GM10847 (cell line): ENCODE results near the gene NT5E.

Experiments
- POLR2A ChIP-seq: IDR thresholded peaks from 2 replicates; pipeline ENCODE4 v1.6.1; 2011; ENCODE audit not compliant: insufficient read length; ENCODE audit errors: extremely low read depth

NT5E gene

DNA sequence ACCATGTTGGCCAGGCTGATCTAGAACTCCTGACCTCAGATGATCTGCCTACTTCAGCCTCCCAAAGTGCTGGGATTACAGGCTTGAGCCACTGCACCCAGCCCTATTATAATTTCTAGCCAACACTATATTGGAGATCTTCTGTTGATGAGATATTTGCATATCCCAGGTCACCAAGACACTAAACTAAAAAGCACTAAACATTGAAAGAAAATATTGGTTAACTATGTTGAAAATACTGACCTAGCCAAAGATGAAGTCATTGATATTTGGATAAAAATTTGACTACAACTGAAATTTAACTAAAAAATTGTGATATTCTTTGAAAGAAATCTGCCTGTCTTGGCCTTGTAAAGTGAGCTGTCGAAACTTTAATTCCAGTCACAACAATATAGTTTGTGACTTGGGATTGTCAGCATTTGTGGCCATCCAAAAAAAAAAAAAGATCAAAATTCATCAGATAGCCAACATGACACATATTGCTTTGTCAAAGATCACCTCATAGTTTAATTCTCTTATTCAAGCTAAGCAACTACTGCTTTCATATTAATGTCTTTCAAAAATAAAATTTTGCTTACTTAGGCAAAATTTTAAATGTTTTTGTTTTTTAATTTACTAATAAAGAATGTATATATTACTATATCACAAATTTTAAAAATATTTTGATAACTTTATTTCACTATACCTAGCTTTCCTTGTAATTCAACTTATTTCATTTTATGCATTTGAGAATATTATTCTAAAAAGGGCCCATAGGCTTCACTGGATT, 6.3 kb upstream of the NT5E start:
- no peak for TF ChIP-seq POLR2A

DNA sequence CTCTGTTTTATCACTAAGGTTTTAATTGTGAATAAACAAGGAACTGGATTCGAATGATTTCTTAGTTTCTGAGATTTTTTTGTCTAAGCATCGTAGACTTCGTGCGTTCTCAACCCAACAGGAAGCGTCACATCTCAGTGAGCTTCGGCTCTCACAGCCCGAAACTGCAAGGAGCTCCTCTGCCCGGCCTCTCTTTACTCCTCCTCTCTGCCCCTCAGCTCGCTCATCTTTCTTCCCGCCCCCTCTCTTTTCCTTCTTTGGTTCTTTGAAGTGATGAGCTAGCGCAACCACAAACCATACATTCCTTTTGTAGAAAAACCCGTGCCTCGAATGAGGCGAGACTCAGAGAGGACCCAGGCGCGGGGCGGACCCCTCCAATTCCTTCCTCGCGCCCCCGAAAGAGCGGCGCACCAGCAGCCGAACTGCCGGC, 480 bp upstream of the NT5E start:
- TF ChIP-seq POLR2A = no peak

DNA sequence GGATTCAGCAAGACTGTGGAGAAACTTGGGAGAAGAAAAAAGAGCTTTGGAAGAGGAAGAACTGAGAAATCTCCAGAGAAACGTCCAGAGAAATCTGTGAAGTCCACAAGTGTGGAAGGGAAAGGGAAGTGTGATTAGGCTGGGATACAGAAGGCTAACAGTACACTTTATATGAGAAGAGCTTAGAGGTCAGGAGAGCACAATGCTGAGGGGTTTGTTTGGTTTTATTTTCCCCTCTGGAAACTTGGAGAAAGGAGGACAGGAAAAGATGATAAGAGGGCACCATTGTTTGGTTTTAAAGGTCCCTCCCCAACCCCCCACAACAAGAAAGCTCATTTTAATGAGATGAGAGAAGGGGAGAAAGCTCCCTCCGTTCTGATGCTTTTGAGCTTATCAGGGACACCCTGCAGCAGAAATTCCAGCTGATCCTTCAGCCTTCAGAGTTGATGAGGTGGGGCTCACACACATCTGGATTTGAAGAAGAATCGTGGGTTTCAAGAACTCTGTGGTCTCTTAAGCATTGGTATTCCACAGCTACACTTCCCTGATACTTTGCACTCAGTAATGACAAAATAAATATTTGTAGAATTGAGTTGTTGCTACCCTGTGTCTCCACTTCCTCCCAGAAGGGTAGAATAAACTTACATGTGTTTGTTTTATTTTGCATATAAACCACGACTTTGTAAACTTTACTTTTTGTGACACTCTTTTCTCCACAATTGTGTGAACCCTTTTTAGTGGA, 1.9 kb downstream of the NT5E start:
- no peak for TF ChIP-seq POLR2A

- no peak for TF ChIP-seq POLR2A
Measured at GRCh38 chr6:85452441-85452881, 2.6 kb downstream of the NT5E start.

- TF ChIP-seq POLR2A = no peak
Measured at GRCh38 chr6:85453052-85453451, 3.2 kb downstream of the NT5E start.

DNA sequence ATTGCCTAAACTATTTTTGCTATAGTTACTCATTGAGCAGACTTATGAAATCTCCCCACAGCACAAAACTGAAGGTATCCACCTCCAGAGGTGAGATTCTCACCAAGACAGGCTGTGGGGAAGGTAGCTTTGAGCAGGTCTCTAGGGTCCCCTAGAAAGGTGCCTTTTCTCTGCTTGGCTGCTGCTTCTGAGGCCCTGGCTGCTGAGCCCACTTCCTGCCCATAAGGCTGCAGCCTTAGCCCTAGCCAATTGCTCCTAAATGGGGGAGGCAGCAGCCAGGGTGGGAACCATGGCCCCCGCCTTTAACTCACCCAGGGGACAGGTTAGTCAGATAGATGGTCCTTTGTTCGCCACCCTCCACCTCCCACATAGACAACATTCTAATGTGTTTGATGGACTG, 3.6 kb downstream of the NT5E start:
- no peak for TF ChIP-seq POLR2A

DNA sequence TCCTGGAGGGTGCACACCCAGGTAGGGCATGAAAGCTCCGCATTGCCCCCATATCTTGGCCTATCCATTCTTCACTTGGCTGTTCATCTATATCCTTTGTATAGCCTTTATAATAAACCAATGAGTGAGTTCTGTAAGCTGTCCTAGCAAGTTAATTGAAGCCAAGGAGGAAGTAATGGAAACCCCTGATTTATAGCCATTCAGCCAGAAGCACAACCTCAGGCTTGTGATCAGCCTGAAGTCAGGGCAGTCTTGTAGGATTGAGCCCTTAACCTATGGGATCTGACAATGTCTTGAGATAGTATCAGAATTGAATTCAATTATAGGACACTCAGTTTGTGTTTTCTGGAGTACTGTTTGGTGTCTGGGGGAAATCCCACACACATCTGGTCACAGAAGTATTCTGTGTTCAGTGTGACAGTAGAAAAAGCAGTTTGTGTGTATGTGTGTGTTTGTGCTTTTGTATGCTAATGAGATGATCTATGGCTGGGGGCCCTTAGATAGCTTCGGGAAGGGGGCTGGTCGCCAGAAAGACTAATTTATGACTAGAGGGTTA, 5.7 kb downstream of the NT5E start:
- no peak for TF ChIP-seq POLR2A

DNA sequence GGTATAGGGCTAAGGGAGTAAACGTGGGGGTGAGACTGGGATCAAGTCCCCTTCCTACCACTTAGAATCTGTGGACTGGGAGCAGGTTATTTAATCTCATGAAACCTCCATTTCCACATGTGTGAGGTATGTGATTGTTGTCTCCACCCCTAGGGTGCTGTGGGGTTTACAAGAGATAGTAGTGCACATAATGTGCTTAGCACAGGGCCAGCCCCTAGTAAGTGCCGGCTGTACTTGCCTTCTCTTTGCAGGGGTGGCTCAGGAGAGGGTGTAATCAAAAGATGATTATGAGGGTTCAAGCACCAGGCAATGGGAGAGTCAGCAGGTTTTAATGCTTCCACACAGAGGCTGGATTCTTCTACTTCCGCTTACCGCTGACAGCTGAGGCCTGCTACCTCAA, 6.9 kb downstream of the NT5E start:
- TF ChIP-seq POLR2A = no peak

DNA sequence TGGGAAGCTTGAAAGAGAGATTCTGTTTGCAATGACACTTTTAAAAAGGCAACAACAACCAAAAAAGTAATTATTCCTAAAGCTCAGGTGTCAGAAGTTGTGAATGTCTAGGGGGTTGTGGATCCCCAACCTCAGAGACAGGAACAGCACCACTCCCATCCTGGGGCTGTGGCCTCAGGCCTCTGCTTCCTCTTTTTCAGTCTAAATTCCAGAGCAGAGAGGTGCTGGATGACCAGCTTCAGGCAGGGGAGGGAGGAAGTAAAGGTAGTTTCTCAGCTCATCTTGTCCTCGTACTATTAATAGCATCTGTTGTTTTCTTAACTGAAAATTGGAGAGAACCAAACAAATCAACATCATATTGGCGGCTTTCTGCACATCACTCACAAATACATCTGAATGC, 8.3 kb downstream of the NT5E start:
- TF ChIP-seq POLR2A = no peak

DNA sequence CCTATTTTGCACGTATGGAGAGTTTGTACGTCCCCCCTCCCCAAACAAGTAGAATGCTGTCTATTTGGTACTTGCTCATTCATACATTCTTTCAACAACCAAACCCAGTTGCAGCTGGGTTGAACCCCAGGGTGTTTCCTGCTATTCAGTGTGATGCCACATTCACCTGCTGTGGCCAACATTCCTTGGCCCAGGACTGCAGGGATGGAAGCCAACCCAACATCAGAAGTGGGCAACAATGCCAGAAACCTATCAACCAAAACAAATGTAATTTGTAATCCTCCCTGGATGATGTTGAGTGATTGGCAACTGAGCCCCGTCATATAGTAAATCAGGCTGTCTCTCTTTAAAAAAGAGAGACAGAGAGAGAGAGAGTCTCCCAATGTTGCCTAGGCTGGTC, 8.9 kb downstream of the NT5E start:
- no peak for TF ChIP-seq POLR2A

- no peak for TF ChIP-seq POLR2A
Measured at GRCh38 chr6:85459224-85459901, 9.5 kb downstream of the NT5E start.

DNA sequence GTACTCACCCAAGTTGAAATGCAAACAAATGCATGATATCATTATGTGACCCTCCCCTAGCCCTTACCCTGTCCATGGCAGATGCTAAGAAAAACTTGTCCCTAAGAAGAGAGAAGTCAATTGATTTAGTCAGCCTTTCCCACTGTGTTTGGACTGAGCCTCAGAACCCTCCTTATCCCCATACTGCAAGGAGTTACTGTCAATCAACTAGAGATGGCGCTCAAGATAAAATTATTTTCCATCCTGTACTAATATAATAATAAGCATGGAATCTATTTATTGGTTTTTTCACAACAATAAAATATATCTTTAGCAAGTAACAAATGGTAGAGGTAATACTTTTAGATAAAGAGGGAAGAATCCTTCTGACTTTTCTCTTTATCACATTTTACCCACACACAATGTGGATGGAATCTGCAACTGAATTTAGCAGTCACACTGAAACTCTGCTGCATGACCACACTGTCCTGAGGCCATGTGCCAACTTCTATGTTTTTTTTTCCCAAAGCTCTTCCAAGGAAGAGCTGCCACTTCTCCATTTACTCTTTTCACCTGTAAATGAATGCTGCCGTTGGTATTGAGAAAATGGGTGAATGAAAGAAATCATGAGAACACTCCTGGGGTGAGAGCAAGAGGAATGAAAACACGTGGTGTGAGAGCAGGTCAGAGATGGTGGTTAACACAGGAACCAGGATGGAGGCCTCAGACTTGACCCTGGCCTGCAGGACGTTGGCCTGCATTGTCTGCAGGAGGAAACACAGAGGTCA, 10.5 kb downstream of the NT5E start:
- no peak for TF ChIP-seq POLR2A

GRCh38 chr6:85460921-85461797, 11.3 kb downstream of the NT5E start:
- no peak for TF ChIP-seq POLR2A

DNA sequence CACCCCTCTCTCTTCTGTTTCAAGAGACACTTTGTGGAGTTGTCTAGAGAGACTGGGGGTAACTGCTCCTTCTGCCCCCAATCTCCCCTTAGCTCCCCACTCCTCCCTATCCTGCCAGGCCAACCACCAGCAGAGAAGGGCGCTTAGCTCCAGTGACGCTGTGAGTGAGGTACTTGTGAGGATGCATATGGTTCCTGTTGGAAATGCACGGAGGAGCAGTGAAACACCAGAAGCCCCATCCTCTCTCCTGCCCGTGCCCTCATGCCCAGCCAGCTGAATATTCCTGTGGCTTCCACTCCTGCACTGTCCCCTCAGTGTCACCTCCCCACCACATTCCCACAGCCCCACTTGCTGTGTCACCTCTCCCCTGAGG, 11.9 kb downstream of the NT5E start:
- no peak for TF ChIP-seq POLR2A

DNA sequence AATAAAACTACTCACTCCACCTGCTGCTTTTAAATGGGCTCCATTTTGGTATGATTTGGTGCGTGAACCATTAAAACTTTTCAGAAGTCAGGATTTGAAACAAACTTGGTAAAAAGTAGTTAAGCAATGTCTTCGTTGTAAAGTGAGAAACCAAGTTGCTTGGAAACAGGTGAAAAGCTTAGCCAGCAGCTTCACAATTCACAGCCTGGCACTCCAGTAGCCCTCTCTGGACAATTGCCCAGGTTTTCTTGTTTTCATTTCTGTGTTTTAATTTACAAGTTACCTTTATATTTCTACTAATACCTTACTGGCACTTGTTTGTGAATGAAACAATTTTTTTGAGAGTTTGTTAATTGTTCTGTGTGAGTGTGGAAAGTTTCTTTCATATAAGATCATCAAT, 12.8 kb downstream of the NT5E start:
- TF ChIP-seq POLR2A = no peak
